ENCODE results near the gene BARX2. TPM values are rescaled to one million over a fixed set of nuclear protein-coding genes. Genes with fewer than 3 reads are reported as not detected.

BARX2 gene
- total RNA-seq, 4 donors from 2014 or later, result 1.00 to 9.2 (median 6.3) TPM

DNA sequence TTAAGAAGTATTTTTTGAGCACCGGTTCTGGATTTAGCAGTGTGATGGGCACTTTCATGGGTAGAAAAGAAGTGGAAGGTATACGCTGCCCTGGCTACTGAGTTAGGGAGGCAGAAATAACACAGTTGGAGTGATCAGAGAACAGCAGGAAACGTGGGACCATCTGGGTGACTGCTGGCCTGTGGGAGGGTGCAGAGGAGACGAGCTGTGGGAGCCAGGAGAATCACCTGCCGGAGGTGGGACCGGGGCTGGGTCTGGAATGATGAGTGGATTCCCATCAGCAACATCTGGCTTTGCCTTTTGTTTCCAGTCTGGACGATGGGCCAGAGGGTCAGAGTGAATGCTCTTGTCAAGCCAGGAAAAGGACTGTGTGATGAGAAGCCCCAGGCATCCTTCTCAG is 66.5 kb downstream of the BARX2 start:
- no peak overlapping the region for H3K4me3 ChIP-seq
- no peaks in the 10 kb centered on the region for H3K4me1 ChIP-seq
- no peaks in the 10 kb centered on the region for H3K9me3 ChIP-seq
- WGBS, 2 donors (ENCODE audit: low coverage in 1 of 2), result 82 to 85% methylated on average over 5 to 7 of the region's 7 CpGs
- TF ChIP-seq EP300 (IDR thresholded peaks at IDR 0.05; ENCODE audit: low read depth) (no peak), POLR2AphosphoS5 (IDR thresholded peaks at IDR 0.05) (no peak), POLR2A (IDR thresholded peaks at IDR 0.05) (no peak)
- TF ChIP-seq, protein P1, sequence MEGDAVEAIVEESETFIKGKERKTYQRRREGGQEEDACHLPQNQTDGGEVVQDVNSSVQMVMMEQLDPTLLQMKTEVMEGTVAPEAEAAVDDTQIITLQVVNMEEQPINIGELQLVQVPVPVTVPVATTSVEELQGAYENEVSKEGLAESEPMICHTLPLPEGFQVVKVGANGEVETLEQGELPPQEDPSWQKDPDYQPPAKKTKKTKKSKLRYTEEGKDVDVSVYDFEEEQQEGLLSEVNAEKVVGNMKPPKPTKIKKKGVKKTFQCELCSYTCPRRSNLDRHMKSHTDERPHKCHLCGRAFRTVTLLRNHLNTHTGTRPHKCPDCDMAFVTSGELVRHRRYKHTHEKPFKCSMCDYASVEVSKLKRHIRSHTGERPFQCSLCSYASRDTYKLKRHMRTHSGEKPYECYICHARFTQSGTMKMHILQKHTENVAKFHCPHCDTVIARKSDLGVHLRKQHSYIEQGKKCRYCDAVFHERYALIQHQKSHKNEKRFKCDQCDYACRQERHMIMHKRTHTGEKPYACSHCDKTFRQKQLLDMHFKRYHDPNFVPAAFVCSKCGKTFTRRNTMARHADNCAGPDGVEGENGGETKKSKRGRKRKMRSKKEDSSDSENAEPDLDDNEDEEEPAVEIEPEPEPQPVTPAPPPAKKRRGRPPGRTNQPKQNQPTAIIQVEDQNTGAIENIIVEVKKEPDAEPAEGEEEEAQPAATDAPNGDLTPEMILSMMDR (IDR thresholded peaks at IDR 0.05), result no peak
- no peaks in the 10 kb centered on the region for H3K27me3 ChIP-seq
- intact Hi-C loops (cut with DNase I; ENCODE audit: low total_unique reads) (no loop called here), in situ Hi-C loops (cut with MboI; ENCODE audit: low pct_ligation_motif_present in 1 of 4, low pct_unique_long_range_greater_than_20kb in 1 of 4, low sequenced_read_pairs in 3 of 4) (no loop called here)
- DNase-seq, result no peak
- H3K36me3 ChIP-seq, result no peaks in the 10 kb centered on the region
- no peak overlapping the region for H3K27ac ChIP-seq

GRCh38 chr11:129443276-129443675 is 67.6 kb downstream of the BARX2 start:
- Histone ChIP-seq H3K36me3 (no peaks in the 10 kb centered on the region), H3K9me3 (no peaks in the 10 kb centered on the region), H3K4me1 (no peaks in the 10 kb centered on the region), H3K27ac (no peak overlapping the region), H3K27me3 (no peaks in the 10 kb centered on the region), H3K4me3 (no peak overlapping the region)
- DNase-seq, result no peak
- TF ChIP-seq POLR2A (IDR thresholded peaks at IDR 0.05) (no peak), POLR2AphosphoS5 (IDR thresholded peaks at IDR 0.05) (no peak), EP300 (IDR thresholded peaks at IDR 0.05; ENCODE audit: low read depth) (no peak)
- TF ChIP-seq, protein P1 (IDR thresholded peaks at IDR 0.05), result no peak
- WGBS, 2 donors (ENCODE audit: low coverage in 1 of 2), result 52 to 60% methylated on average over 3 to 6 of the region's 6 CpGs
- in situ Hi-C loops (cut with MboI; ENCODE audit: low pct_ligation_motif_present in 1 of 4, low pct_unique_long_range_greater_than_20kb in 1 of 4, low sequenced_read_pairs in 3 of 4), result no loop called here
- intact Hi-C loops (cut with DNase I; ENCODE audit: low total_unique reads), result no loop called here

DNA sequence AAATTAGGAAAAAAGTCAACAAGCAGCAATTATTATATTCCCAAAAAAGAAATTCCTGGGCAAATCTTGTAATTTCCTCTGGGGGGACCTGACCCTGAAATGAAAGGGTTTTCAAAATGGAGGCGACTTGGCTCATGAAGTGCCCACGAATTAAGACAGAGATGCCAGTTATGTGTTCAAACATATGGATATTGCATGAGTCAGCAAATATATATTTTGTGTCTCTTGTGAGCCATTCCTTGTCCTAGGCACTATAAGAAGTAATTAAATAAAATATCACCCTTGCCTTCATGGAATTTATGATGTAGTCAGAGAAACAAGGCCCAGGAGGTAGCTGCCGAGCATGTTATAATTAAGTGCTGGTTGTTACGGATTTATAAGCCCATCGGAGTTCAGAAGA is 68.6 kb downstream of the BARX2 start:
- H3K4me1 ChIP-seq, result no peaks in the 10 kb centered on the region
- no peak for DNase-seq
- no peak overlapping the region for H3K27ac ChIP-seq
- H3K4me3 ChIP-seq, result no peak overlapping the region
- no peaks in the 10 kb centered on the region for H3K27me3 ChIP-seq
- intact Hi-C loops (cut with DNase I; ENCODE audit: low total_unique reads) (no loop called here), in situ Hi-C loops (cut with MboI; ENCODE audit: low pct_ligation_motif_present in 1 of 4, low pct_unique_long_range_greater_than_20kb in 1 of 4, low sequenced_read_pairs in 3 of 4) (no loop called here)
- H3K36me3 ChIP-seq, result no peaks in the 10 kb centered on the region
- no peaks in the 10 kb centered on the region for H3K9me3 ChIP-seq
- WGBS, 2 donors (ENCODE audit: low coverage in 1 of 2), result 77 to 87% methylated on average over 5 of the region's 5 CpGs
- no peak for TF ChIP-seq POLR2AphosphoS5 (IDR thresholded peaks at IDR 0.05)
- no peak for TF ChIP-seq EP300 (IDR thresholded peaks at IDR 0.05; ENCODE audit: low read depth)
- TF ChIP-seq POLR2A (IDR thresholded peaks at IDR 0.05), result no peak
- TF ChIP-seq, protein P1 (IDR thresholded peaks at IDR 0.05), result no peak

- in situ Hi-C loops (cut with MboI; ENCODE audit: low pct_ligation_motif_present in 1 of 4, low pct_unique_long_range_greater_than_20kb in 1 of 4, low sequenced_read_pairs in 3 of 4) (no loop called here), intact Hi-C loops (cut with DNase I; ENCODE audit: low total_unique reads) (no loop called here)
- WGBS, 2 donors (ENCODE audit: low coverage in 1 of 2), result 94 to 100% methylated on average over 1 to 9 of the region's 9 CpGs
- no peak for TF ChIP-seq EP300 (IDR thresholded peaks at IDR 0.05; ENCODE audit: low read depth)
- TF ChIP-seq POLR2A (IDR thresholded peaks at IDR 0.05), result no peak
- no peak for TF ChIP-seq POLR2AphosphoS5 (IDR thresholded peaks at IDR 0.05)
- TF ChIP-seq, protein P1 (IDR thresholded peaks at IDR 0.05), result no peak
- no peaks in the 10 kb centered on the region for H3K4me1 ChIP-seq
- no peaks in the 10 kb centered on the region for H3K36me3 ChIP-seq
- no peaks in the 10 kb centered on the region for H3K9me3 ChIP-seq
- DNase-seq, result no peak
- no peaks in the 10 kb centered on the region for H3K27me3 ChIP-seq
- H3K27ac ChIP-seq, result no peak overlapping the region
- no peak overlapping the region for H3K4me3 ChIP-seq
Measured at GRCh38 chr11:129445226-129445625, 69.6 kb downstream of the BARX2 start.
